Measurements from ENCODE around the gene THBS3. TPM values are rescaled to one million over a fixed set of nuclear protein-coding genes. Genes with fewer than 3 reads are reported as not detected.

THBS3 gene
- total RNA-seq, 2 experiments from 2014 or later: 11.1 to 28.7 TPM

DNA sequence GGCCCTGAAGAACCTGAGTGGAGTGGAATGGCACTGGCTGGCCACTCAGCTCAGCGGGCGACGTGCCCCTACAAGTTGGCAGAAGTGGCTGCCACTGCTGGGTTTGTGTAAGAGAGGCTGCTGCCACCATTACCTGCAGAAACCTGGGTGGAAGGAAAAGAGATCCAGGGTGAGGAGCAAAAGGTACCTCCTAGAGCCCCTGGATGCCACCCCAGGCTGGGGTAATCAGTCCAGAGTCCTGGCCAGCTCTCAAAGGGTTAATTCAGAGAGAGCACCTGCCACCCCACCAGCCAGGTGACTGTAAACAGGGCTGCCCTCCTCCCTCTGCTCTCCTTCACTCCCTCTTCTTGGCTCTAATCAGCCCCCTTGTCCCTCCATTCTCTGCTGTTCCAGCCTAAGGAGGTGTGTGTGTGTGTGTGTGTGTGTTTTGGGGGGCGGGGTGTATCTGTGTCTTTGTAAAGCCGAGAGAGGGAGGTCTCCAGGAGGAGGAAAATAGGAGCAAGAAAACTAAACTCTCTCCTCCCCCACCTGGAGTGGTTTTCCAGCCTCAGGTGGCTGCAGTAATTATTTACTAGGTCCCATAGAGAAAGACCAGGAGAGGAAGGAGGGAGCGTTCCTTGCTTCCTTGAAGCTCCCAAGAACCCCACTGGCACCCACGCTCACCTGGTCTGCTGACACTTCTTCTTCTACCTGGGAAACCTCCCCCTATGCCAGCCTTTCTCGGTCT is 21.5 kb downstream of the THBS3 start:
- intact Hi-C loops (cut with micrococcal nuclease; ENCODE audit: unreplicated experiment): no loop called here
- ChIA-PET CTCF (ENCODE audit: unreplicated experiment) (interaction anchor here (1.2 kb wide), 1 partner anchor 11 kb away, joined by 5 read pairs; no protein-coding TSS in a partner anchor), POLR2A (interaction anchor here (1.8 kb wide), 1 partner anchor 13 kb away, joined by 8 read pairs; the partner anchor contains the start of gene KRTCAP2)
- Histone ChIP-seq H3K4me1 (ENCODE audit: insufficient read depth, low read length, poor library complexity, severe bottlenecking) (peaks cover 20% of the 10 kb centered on the region), H3K79me2 (ENCODE audit: insufficient read depth, low read depth, low read length) (no peaks in the 10 kb centered on the region), H3K4me2 (ENCODE audit: low read length) (peak overlapping the region; percentile 65), H4K20me1 (ENCODE audit: insufficient read depth, low read length) (no peaks in the 10 kb centered on the region), H3K36me3 (ENCODE audit: insufficient read depth, low read length) (no peaks in the 10 kb centered on the region), H3K9me2 (ENCODE audit: insufficient read depth, low read length) (no peaks in the 10 kb centered on the region), H3K27ac (ENCODE audit: low read depth, low read length, poor library complexity, severe bottlenecking) (no peak overlapping the region), H2AFZ (ENCODE audit: low read length) (peak overlapping the region; percentile 44; the same call in 1 of the 2 replicates), H3K9me3 (ENCODE audit: low read length) (no peaks in the 10 kb centered on the region), H3K4me3 (ENCODE audit: low read depth, low read length, poor library complexity, severe bottlenecking) (no peak overlapping the region)
- DNase-seq (ENCODE audit: low spot score): no peak
- no TSS peak for BruUV-seq (replicated peaks)
- no peak for TF ChIP-seq EZH2phosphoT487 (IDR thresholded peaks at IDR 0.05; ENCODE audit: borderline replicate concordance, low read depth, low read length)
- TF ChIP-seq, protein P1, sequence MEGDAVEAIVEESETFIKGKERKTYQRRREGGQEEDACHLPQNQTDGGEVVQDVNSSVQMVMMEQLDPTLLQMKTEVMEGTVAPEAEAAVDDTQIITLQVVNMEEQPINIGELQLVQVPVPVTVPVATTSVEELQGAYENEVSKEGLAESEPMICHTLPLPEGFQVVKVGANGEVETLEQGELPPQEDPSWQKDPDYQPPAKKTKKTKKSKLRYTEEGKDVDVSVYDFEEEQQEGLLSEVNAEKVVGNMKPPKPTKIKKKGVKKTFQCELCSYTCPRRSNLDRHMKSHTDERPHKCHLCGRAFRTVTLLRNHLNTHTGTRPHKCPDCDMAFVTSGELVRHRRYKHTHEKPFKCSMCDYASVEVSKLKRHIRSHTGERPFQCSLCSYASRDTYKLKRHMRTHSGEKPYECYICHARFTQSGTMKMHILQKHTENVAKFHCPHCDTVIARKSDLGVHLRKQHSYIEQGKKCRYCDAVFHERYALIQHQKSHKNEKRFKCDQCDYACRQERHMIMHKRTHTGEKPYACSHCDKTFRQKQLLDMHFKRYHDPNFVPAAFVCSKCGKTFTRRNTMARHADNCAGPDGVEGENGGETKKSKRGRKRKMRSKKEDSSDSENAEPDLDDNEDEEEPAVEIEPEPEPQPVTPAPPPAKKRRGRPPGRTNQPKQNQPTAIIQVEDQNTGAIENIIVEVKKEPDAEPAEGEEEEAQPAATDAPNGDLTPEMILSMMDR (conservative IDR thresholded peaks at IDR 0.05; ENCODE audit: low read length): no peak

DNA sequence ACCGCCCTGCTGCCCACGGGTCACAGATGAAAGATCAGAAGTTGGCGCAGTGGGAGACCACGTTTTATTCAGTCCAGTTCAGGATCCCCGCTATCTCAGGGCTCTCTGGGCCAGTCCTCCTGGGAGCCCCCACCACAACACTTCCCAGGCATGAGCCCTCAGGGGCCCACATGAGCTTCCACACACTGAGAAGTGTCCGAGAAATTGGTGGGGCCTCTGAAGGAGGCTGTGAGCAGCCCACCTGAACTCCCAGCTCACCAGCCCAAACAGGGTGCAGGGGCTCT is 22.0 kb downstream of the THBS3 start:
- intact Hi-C loops (cut with micrococcal nuclease; ENCODE audit: unreplicated experiment): no loop called here
- Histone ChIP-seq H2AFZ (ENCODE audit: low read length) (peak overlapping the region; percentile 44; the same call in 1 of the 2 replicates), H3K4me3 (ENCODE audit: low read depth, low read length, poor library complexity, severe bottlenecking) (peak overlapping the region; percentile 22), H3K4me1 (ENCODE audit: insufficient read depth, low read length, poor library complexity, severe bottlenecking) (peaks cover 20% of the 10 kb centered on the region), H3K9me2 (ENCODE audit: insufficient read depth, low read length) (no peaks in the 10 kb centered on the region), H3K9me3 (ENCODE audit: low read length) (no peaks in the 10 kb centered on the region), H3K27ac (ENCODE audit: low read depth, low read length, poor library complexity, severe bottlenecking) (no peak overlapping the region), H4K20me1 (ENCODE audit: insufficient read depth, low read length) (no peaks in the 10 kb centered on the region), H3K4me2 (ENCODE audit: low read length) (peak overlapping the region; percentile 65), H3K79me2 (ENCODE audit: insufficient read depth, low read depth, low read length) (no peaks in the 10 kb centered on the region), H3K36me3 (ENCODE audit: insufficient read depth, low read length) (no peaks in the 10 kb centered on the region)
- ChIA-PET CTCF (ENCODE audit: unreplicated experiment) (interaction anchor here (1.0 to 1.2 kb wide), 4 partner anchors 8 to 13 kb away, joined by 4 to 6 read pairs (median 5); partner anchors contain the start of gene KRTCAP2), POLR2A (interaction anchor here (1.8 kb wide), 1 partner anchor 13 kb away, joined by 8 read pairs; the partner anchor contains the start of gene KRTCAP2)
- no peak for DNase-seq (ENCODE audit: low spot score)
- no TSS peak for BruUV-seq (replicated peaks)
- TF ChIP-seq EZH2phosphoT487 (IDR thresholded peaks at IDR 0.05; ENCODE audit: borderline replicate concordance, low read depth, low read length): no peak
- TF ChIP-seq, protein P1 (conservative IDR thresholded peaks at IDR 0.05; ENCODE audit: low read length): no peak; the same call in 1 of the 2 replicates
